H1 (cell line): ENCODE results near the gene IRF2BP2. TPM values are rescaled to one million over a fixed set of nuclear protein-coding genes. Genes with fewer than 3 reads are reported as not detected.

Source experiments
- CTCF ChIA-PET: fragments of 300-600 bp; sonication (Branson Sonifier 250); formaldehyde crosslinking; loops from one replicate; lab custom pipeline; 2021; ENCODE audit not compliant: partially characterized antibody; lab: Charles Lee
- POLR2A ChIA-PET: fragments of 300-600 bp; sonication (Branson Sonifier 250); formaldehyde crosslinking; loops from one replicate; lab custom pipeline; 2021; ENCODE audit warnings: inconsistent platforms; ENCODE audit not compliant: partially characterized antibody; lab: Charles Lee
- DNase-seq, 2 experiments: peaks; one replicate each; pipeline versions ENCODE4 v3.0.0 to v3.0.0-alpha.2; 2010 to 2022; ENCODE audit warnings: low spot score in 2 of 2, low read depth in 1 of 2, mixed read lengths in 1 of 2
- FAIRE-seq: peaks from 2 replicates; lab custom pipeline; 2011; peaks lifted over from hg19 to GRCh38; lab: Jason Lieb, UNC
- H2AFZ ChIP-seq: 2 replicates; pipeline ENCODE4 v1.8.1; 2012; ENCODE audit warnings: low read length, inconsistent platforms
- H2AK5ac ChIP-seq: 2 replicates; pipeline ENCODE4 v1.6.1; 2013; ENCODE audit warnings: low read depth, low read length
- H2BK120ac ChIP-seq: replicated peaks from 2 replicates; pipeline ENCODE3; 2013; ENCODE audit warnings: low read depth, low read length, inconsistent platforms
- H2BK12ac ChIP-seq: 2 replicates; pipeline ENCODE4 v1.6.1; 2013; ENCODE audit warnings: low read depth, low read length
- H2BK15ac ChIP-seq: 2 replicates; pipeline ENCODE4 v1.6.1; 2013; ENCODE audit warnings: low read length
- H2BK20ac ChIP-seq: 2 replicates; pipeline ENCODE4 v1.6.1; 2013; ENCODE audit warnings: low read length
- H2BK5ac ChIP-seq: 2 replicates; pipeline ENCODE4 v1.6.1; 2013; ENCODE audit warnings: low read depth, low read length
- H3K14ac ChIP-seq: 2 replicates; pipeline ENCODE4 v1.6.1; 2013; ENCODE audit warnings: inconsistent platforms; ENCODE audit not compliant: insufficient read length
- H3K18ac ChIP-seq: 2 replicates; pipeline ENCODE4 v1.6.1; 2013; ENCODE audit warnings: low read length; ENCODE audit errors: extremely low read depth
- H3K23ac ChIP-seq: 2 replicates; pipeline ENCODE4 v1.6.1; 2013; ENCODE audit warnings: inconsistent platforms; ENCODE audit not compliant: insufficient read length
- H3K23me2 ChIP-seq: 2 replicates; pipeline ENCODE4 v1.6.1; 2013; ENCODE audit warnings: low read depth, low read length
- H3K27ac ChIP-seq: 2 replicates; pipeline ENCODE4 v1.6.1; 2011; ENCODE audit warnings: low read depth, low read length, inconsistent platforms
- H3K27me3 ChIP-seq, 4 experiments: replicated peaks in 1 of 4; 1 replicate in 1 of 4; 2 replicates in 3 of 4; pipeline versions ENCODE4 v1.6.1 to v1.8.1; 2011 to 2013; ENCODE audit warnings: low read length in 3 of 4, mild to moderate bottlenecking in 3 of 4, inconsistent platforms in 2 of 4, mixed read lengths in 2 of 4, moderate library complexity in 1 of 4; ENCODE audit not compliant: control insufficient read depth in 3 of 4, insufficient read depth in 3 of 4; ENCODE audit errors: extremely low read depth in 1 of 4
- H3K36me3 ChIP-seq, 4 experiments: 2 replicates each; pipeline versions ENCODE4 v1.6.1 to v1.8.1; 2011 to 2013; ENCODE audit warnings: mild to moderate bottlenecking in 4 of 4, low read length in 3 of 4, moderate library complexity in 2 of 4, control low read depth in 1 of 4, inconsistent platforms in 1 of 4; ENCODE audit not compliant: insufficient read depth in 4 of 4, control insufficient read depth in 2 of 4
- H3K4ac ChIP-seq: replicated peaks from 2 replicates; pipeline ENCODE3; 2013; ENCODE audit warnings: low read length, low read depth, mixed read lengths, inconsistent platforms; ENCODE audit not compliant: insufficient read length
- H3K4me1 ChIP-seq, 4 experiments: replicated peaks in 1 of 4; 1 replicate in 1 of 4; 2 replicates in 3 of 4; pipeline versions ENCODE4 v1.6.1 to v1.8.1; 2011 to 2013; ENCODE audit warnings: low read length in 3 of 4, inconsistent platforms in 2 of 4, mixed read lengths in 1 of 4; ENCODE audit not compliant: insufficient read depth in 4 of 4, control insufficient read depth in 3 of 4
- H3K4me2 ChIP-seq, 2 experiments: 2 replicates each; pipeline versions ENCODE4 v1.6.1 to v1.8.1; 2011 to 2013; ENCODE audit warnings: low read depth in 2 of 2, low read length in 2 of 2, control low read depth in 1 of 2, inconsistent platforms in 1 of 2, mild to moderate bottlenecking in 1 of 2; ENCODE audit not compliant: insufficient read depth in 1 of 2
- H3K4me3 ChIP-seq, 4 experiments: fragments of 200-600, 300-600 bp in 1 of 4; sonication (generic), shearing (Covaris generic), sonication (Bioruptor Twin) in 1 of 4; 2 replicates each; pipeline versions ENCODE4 v1.5.1 to v1.8.1; 2011 to 2016; ENCODE audit warnings: low read length in 4 of 4, low read depth in 3 of 4, control low read depth in 2 of 4, inconsistent platforms in 2 of 4, mild to moderate bottlenecking in 2 of 4, mixed read lengths in 1 of 4, moderate library complexity in 1 of 4; ENCODE audit not compliant: insufficient read depth in 2 of 4; ENCODE audit errors: extremely low read depth in 1 of 4
- H3K56ac ChIP-seq: replicated peaks from 2 replicates; pipeline ENCODE3; 2013; ENCODE audit warnings: low read depth, mild to moderate bottlenecking, mixed read lengths, low read length, inconsistent platforms; ENCODE audit not compliant: insufficient read length
- H3K79me1 ChIP-seq: 2 replicates; pipeline ENCODE4 v1.6.1; 2013; ENCODE audit warnings: low read depth, low read length, control low read depth
- H3K79me2 ChIP-seq, 2 experiments: 2 replicates each; pipeline versions ENCODE4 v1.6.1 to v1.8.1; 2012 to 2013; ENCODE audit warnings: low read length in 2 of 2, mild to moderate bottlenecking in 2 of 2, inconsistent platforms in 1 of 2; ENCODE audit not compliant: insufficient read depth in 2 of 2, control insufficient read depth in 1 of 2
- H3K9ac ChIP-seq, 4 experiments: replicated peaks in 1 of 4; 1 replicate in 1 of 4; 2 replicates in 3 of 4; pipeline versions ENCODE4 v1.6.1 to v1.8.1; 2011 to 2013; ENCODE audit warnings: low read depth in 3 of 4, low read length in 3 of 4, control low read depth in 2 of 4, mild to moderate bottlenecking in 2 of 4, moderate library complexity in 2 of 4, inconsistent platforms in 1 of 4; ENCODE audit errors: extremely low read depth in 1 of 4
- H3K9me3 ChIP-seq, 2 experiments: 2 replicates each; pipeline versions ENCODE4 v1.6.1 to v1.8.1; 2012 to 2013; ENCODE audit warnings: mild to moderate bottlenecking in 2 of 2, moderate library complexity in 2 of 2, control low read depth in 1 of 2, inconsistent platforms in 1 of 2, low read depth in 1 of 2, low read length in 1 of 2, mixed read lengths in 1 of 2; ENCODE audit not compliant: insufficient read depth in 2 of 2
- H4K20me1 ChIP-seq, 2 experiments: replicated peaks in 1 of 2; 2 replicates each; pipeline versions ENCODE3 to v1.8.1; 2011 to 2013; ENCODE audit warnings: inconsistent platforms in 2 of 2, low read length in 2 of 2, mild to moderate bottlenecking in 1 of 2; ENCODE audit not compliant: insufficient read depth in 2 of 2, control insufficient read depth in 1 of 2
- H4K5ac ChIP-seq: 2 replicates; pipeline ENCODE4 v1.6.1; 2013; ENCODE audit warnings: low read length, low read depth, mixed read lengths, inconsistent platforms; ENCODE audit not compliant: insufficient read length
- H4K8ac ChIP-seq: 2 replicates; pipeline ENCODE4 v1.8.0; 2013; ENCODE audit warnings: mild to moderate bottlenecking, moderate library complexity, low read length, inconsistent platforms; ENCODE audit not compliant: insufficient read depth; ENCODE audit errors: extremely low read depth
- H4K91ac ChIP-seq: replicated peaks from 2 replicates; pipeline ENCODE3; 2013; ENCODE audit warnings: low read length, mixed read lengths, inconsistent platforms; ENCODE audit not compliant: insufficient read length
- CEBPB ChIP-seq: IDR thresholded peaks from 2 replicates; pipeline ENCODE4 v1.6.1; 2012; ENCODE audit warnings: low read depth, low read length
- CHD1 ChIP-seq: IDR thresholded peaks from 2 replicates; pipeline ENCODE4 v1.6.1; 2012; ENCODE audit warnings: low read depth, low read length, improper control_type of control experiment
- EGR1 ChIP-seq: IDR thresholded peaks from 2 replicates; pipeline ENCODE4 v1.6.1; 2011; ENCODE audit warnings: low read depth, low read length, borderline replicate concordance
- MAFK ChIP-seq: IDR thresholded peaks from 2 replicates; pipeline ENCODE4 v1.6.1; 2012; ENCODE audit warnings: low read depth, mild to moderate bottlenecking, improper control_type of control experiment, low read length
- RXRA ChIP-seq: IDR thresholded peaks from 2 replicates; pipeline ENCODE4 v1.6.1; 2011; ENCODE audit warnings: low read depth, mild to moderate bottlenecking, low read length, moderate library complexity; ENCODE audit not compliant: insufficient read depth
- SIX5 ChIP-seq: IDR thresholded peaks from 2 replicates; pipeline ENCODE4 v1.6.1; 2011; ENCODE audit warnings: mild to moderate bottlenecking, low read depth, low read length
- SRF ChIP-seq: IDR thresholded peaks from 2 replicates; pipeline ENCODE4 v1.6.1; 2011; ENCODE audit warnings: mild to moderate bottlenecking, low read depth, low read length, moderate library complexity
- WGBS, 2 experiments: shearing (Covaris generic) in 1 of 2; methylation state at CpG; one replicate each; pipeline versions ENCODE4 v1.1.6 to v1.1.7; 2013 to 2015; ENCODE audit warnings: low lambda C conversion rate in 2 of 2, mixed read lengths in 2 of 2, inconsistent platforms in 1 of 2, low coverage in 1 of 2, missing lambda C conversion rate in 1 of 2; ENCODE audit not compliant: insufficient replicate concordance in 2 of 2, insufficient coverage in 1 of 2, insufficient read length in 1 of 2; ENCODE audit errors: extremely low coverage in 1 of 2, missing lambda C conversion rate in 1 of 2; 5-methylcytosine and 5-hydroxymethylcytosine counted together
- polyA plus RNA-seq, 7 experiments: library from polyadenylated mRNA; depleted of rRNA in 3 of 7; stranded (reverse) in 5 of 7; unstranded in 2 of 7; fragments of >200 nt in 5 of 7; fragments of 200-250 nt in 2 of 7; gene quantifications; 1 replicate in 5 of 7; 2 replicates in 1 of 7; 4 replicates in 1 of 7; pipeline versions ENCODE4 v1.2.1 to v1.2.3, GENCODE V29; 2011 to 2013; ENCODE audit warnings: missing spikeins in 2 of 7, mixed read lengths in 2 of 7
- total RNA-seq: library from RNA; stranded (reverse); fragmentation: NEBNext Ultra II Directional; extraction: Animal tissue kit (Norgen Biotek cat#: 25700); gene quantifications from 2 replicates; pipeline ENCODE4 v1.2.1, GENCODE V29; 2021

IRF2BP2 gene
- total and polyA plus RNA-seq, 2 of the 8 experiments (the other 6 are each of a cell fraction or from before 2014, with no cell fraction given), result 24.9 to 67.5 TPM

- Histone ChIP-seq H4K8ac (no peak overlapping the region), H3K79me2 (no peaks in the 10 kb centered on the region), H2BK120ac (no peak overlapping the region), H2BK20ac (no peak overlapping the region), H3K18ac (no peak overlapping the region), H3K56ac (no peak overlapping the region), H2AFZ (no peak overlapping the region), H3K14ac (no peak overlapping the region), H3K27ac (no peak overlapping the region), H3K4ac (no peak overlapping the region), H3K27me3 (no peaks in the 10 kb centered on the region), H3K23me2 (0 out of 2 replicates have a peak, but pooled peaks cover 1% of the 10 kb centered on the region), H2BK15ac (no peak overlapping the region), H4K20me1 (no peaks in the 10 kb centered on the region), H3K23ac (no peak overlapping the region), H3K4me1 (no peaks in the 10 kb centered on the region), H3K79me1 (no peaks in the 10 kb centered on the region), H3K4me2 (no peak overlapping the region), H4K91ac (no peak overlapping the region), H3K9ac (no peak overlapping the region), H2BK12ac (no peak overlapping the region), H3K9me3 (no peaks in the 10 kb centered on the region), H4K5ac (no peak overlapping the region), H2BK5ac (no peak overlapping the region), H3K4me3 (no peak overlapping the region), H2AK5ac (no peak overlapping the region), H3K36me3 (no peaks in the 10 kb centered on the region)
- DNase-seq (no peak), FAIRE-seq (no peak)
- WGBS, 2 experiments, result 91% methylated on average over 6 of the region's 6 CpGs; no CpG with 5 or more reads in 1 of the 2 experiments
- no peak for TF ChIP-seq EGR1
- no peak for TF ChIP-seq MAFK
- no peak for TF ChIP-seq SRF
- TF ChIP-seq SIX5, result no peak
- no peak for TF ChIP-seq RXRA
- TF ChIP-seq CEBPB, result no peak
- no peak for TF ChIP-seq CHD1
- ChIA-PET POLR2A (interaction anchor here (0.7 to 1.2 kb wide), 2 partner anchors 14 to 106 kb away, joined by 4 to 5 read pairs; no protein-coding TSS in a partner anchor), CTCF (interaction anchor here (0.8 to 1.5 kb wide), 8 partner anchors 11 to 514 kb away, joined by 3 to 6 read pairs (median 3); no protein-coding TSS in a partner anchor)
Observed at GRCh38 chr1:234584420-234584805, 25.6 kb downstream of the IRF2BP2 start.
